ENCODE measurements around the gene TIMMDC1. TPM values are rescaled to one million over a fixed set of nuclear protein-coding genes. Genes with fewer than 3 reads are reported as not detected.

The TIMMDC1 gene, protein sequence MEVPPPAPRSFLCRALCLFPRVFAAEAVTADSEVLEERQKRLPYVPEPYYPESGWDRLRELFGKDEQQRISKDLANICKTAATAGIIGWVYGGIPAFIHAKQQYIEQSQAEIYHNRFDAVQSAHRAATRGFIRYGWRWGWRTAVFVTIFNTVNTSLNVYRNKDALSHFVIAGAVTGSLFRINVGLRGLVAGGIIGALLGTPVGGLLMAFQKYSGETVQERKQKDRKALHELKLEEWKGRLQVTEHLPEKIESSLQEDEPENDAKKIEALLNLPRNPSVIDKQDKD
- 10 to 100 TPM; 34.2 to 78.5 (median 48.6) TPM for total RNA-seq

DNA sequence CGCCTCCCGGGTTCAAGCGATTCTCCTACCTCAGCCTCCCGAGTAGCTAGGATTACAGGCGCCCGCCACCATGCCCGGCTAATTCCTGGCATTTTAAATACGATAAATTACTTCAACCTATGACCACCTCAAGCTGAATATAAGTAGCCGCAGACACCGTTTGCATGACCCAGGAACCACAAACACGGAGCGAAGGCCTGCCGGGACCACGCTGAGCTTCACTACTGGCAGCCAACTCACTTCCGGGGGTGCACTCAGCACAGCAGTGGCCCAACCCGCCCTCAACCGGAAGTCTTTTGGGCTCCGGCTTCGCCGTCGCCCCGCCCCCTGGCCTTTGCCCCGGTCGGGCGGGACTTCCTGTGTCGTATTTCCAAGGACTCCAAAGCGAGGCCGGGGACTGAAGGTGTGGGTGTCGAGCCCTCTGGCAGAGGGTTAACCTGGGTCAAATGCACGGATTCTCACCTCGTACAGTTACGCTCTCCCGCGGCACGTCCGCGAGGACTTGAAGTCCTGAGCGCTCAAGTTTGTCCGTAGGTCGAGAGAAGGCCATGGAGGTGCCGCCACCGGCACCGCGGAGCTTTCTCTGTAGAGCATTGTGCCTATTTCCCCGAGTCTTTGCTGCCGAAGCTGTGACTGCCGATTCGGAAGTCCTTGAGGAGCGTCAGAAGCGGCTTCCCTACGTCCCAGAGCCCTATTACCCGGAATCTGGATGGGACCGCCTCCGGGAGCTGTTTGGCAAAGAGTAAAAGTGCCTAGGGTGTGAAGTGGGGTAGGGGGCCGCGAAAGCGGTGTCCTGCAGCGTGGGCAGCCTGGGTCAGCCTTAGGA is at the start of gene TIMMDC1:
Gene TIMMDC1, plus strand, starts transcription at position 362 of the 826 bp plus-strand sequence. Its CDS starts 187 bp downstream, at position 549.
- Histone ChIP-seq H3K4me1 (peaks cover 21 to 25% of the 10 kb centered on the region in 2 donors), H3K4me3 (replicated peaks in 1 of 3) (peak within 1 kb of the TSS; percentile 31 to 67 (median 45)), H3K9me3 (no peaks in the 10 kb centered on the region), H3K27me3 (no peaks in the 10 kb centered on the region), H3K36me3 (peaks cover 0 to 3% of the 10 kb centered on the region in 2 donors), H3K27ac (peak within 1 kb of the TSS; percentile 81 to 93 (median 85))
- peak in 1 of 2 donors; percentile 87 for TF ChIP-seq POLR2A (IDR thresholded peaks at IDR 0.05)
- TF ChIP-seq, protein P1, sequence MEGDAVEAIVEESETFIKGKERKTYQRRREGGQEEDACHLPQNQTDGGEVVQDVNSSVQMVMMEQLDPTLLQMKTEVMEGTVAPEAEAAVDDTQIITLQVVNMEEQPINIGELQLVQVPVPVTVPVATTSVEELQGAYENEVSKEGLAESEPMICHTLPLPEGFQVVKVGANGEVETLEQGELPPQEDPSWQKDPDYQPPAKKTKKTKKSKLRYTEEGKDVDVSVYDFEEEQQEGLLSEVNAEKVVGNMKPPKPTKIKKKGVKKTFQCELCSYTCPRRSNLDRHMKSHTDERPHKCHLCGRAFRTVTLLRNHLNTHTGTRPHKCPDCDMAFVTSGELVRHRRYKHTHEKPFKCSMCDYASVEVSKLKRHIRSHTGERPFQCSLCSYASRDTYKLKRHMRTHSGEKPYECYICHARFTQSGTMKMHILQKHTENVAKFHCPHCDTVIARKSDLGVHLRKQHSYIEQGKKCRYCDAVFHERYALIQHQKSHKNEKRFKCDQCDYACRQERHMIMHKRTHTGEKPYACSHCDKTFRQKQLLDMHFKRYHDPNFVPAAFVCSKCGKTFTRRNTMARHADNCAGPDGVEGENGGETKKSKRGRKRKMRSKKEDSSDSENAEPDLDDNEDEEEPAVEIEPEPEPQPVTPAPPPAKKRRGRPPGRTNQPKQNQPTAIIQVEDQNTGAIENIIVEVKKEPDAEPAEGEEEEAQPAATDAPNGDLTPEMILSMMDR (IDR thresholded peaks at IDR 0.05) = no peak
- DNase-seq = peak; percentile 98
- intact Hi-C loops (cut with DNase I) = loop anchor here (10.0 kb wide), 1 partner anchor 176 kb away; the partner anchor contains the start of gene COX17
- 1% methylated on average over 26 to 39 of the region's 58 CpGs for WGBS, 2 donors

DNA sequence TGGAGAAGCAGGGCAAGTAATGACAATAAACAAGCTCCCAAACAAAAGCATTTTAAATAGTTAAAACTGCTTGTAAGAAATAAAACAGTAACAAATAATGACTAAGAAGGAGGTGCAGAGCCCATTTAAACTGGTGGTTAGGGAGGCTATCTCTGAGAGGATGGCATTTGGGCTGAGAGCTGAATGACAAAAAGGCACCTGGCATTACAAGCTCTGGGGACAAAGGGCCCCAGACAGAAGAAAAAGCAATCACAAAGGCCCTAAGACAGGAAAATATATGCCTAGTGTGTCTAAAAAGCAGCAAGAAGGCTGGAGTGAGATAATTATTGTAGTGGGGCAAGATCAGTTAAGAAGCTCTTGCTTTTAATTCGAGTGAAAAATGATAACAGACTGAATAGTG is 44.5 kb upstream of the TIMMDC1 start:
- Histone ChIP-seq H3K27ac (no peak overlapping the region), H3K9me3 (no peaks in the 10 kb centered on the region), H3K27me3 (no peaks in the 10 kb centered on the region), H3K4me3 (replicated peaks in 1 of 3) (no peak overlapping the region), H3K36me3 (peaks cover 22 to 36% of the 10 kb centered on the region in 2 donors), H3K4me1 (no peaks in the 10 kb centered on the region)
- TF ChIP-seq POLR2A (IDR thresholded peaks at IDR 0.05) = no peak
- TF ChIP-seq, protein P1 (IDR thresholded peaks at IDR 0.05) = no peak
- no peak for DNase-seq
- intact Hi-C loops (cut with DNase I) = no loop called here
- WGBS, 2 donors = 91 to 95% methylated on average over 1 of the region's 1 CpG

DNA sequence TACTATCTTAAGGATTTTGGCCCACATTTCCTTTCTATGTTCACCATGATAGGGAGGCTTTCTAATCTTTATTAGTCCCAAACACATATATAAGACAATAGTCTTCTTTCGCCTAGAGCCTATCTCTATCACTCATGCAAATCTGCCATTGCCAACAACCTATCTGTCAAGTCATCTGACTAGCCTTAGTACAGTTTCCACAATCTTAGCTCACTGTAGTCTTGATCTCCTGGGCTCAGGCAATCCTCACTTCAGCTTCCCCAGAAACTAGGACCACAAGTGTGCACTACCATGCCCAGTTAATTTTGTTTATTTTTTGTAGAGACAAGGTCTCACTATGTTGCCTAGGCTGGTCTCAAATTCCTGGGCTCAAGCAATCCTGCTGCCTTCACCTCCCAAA is 41.9 kb upstream of the TIMMDC1 start:
- intact Hi-C loops (cut with DNase I) = no loop called here
- peaks cover 27 to 28% of the 10 kb centered on the region in 2 donors for H3K36me3 ChIP-seq
- H3K4me1 ChIP-seq = peaks cover 0 to 12% of the 10 kb centered on the region in 2 donors
- 96% methylated on average over 1 of the region's 1 CpG for WGBS, 2 donors
- no peaks in the 10 kb centered on the region for H3K9me3 ChIP-seq
- H3K4me3 ChIP-seq (replicated peaks in 1 of 3) = no peak overlapping the region
- no peak overlapping the region for H3K27ac ChIP-seq
- TF ChIP-seq, protein P1 (IDR thresholded peaks at IDR 0.05) = no peak
- no peak for TF ChIP-seq POLR2A (IDR thresholded peaks at IDR 0.05)
- H3K27me3 ChIP-seq = no peaks in the 10 kb centered on the region
- no peak for DNase-seq

DNA sequence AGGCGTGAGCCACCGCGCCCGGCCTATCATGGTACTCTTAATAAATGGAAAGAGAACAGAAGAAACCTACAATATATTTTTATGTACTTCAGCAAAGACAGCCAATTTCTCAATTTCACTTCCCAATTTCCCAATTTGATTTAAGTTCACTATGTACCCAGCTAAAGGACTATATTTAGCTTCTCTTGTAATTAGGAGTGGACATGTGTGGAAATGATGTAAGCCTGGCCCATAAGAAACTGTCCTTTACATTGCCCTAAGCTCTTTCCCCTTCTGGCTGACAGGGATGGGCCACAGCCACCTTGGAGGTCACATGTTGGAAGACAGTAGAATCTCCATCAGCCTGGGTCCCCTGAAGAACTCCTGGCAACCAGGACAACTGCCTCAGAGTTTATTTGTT is 41.1 kb upstream of the TIMMDC1 start:
- intact Hi-C loops (cut with DNase I) = no loop called here
- WGBS, 2 donors = 73 to 97% methylated on average over 4 of the region's 4 CpGs
- Histone ChIP-seq H3K36me3 (peaks cover 27 to 28% of the 10 kb centered on the region in 2 donors), H3K4me1 (peaks cover 0 to 12% of the 10 kb centered on the region in 2 donors), H3K9me3 (no peaks in the 10 kb centered on the region), H3K27me3 (no peaks in the 10 kb centered on the region), H3K27ac (no peak overlapping the region), H3K4me3 (replicated peaks in 1 of 3) (no peak overlapping the region)
- DNase-seq = no peak
- TF ChIP-seq, protein P1 (IDR thresholded peaks at IDR 0.05) = no peak
- no peak for TF ChIP-seq POLR2A (IDR thresholded peaks at IDR 0.05)
